Measurements from ENCODE around the gene CD44.
A peak's percentile ranks its signal among the peaks of the same experiment; 100 is the strongest.

CD44 gene

GRCh38 chr11:35112056-35112845, 26.7 kb upstream of the CD44 start:
- no peak for DNase-seq (ENCODE audit: low spot score)

- DNase-seq (ENCODE audit: low spot score): no peak
Observed at GRCh38 chr11:35112846-35113105, 26.2 kb upstream of the CD44 start.

GRCh38 chr11:35114906-35115687, 23.9 kb upstream of the CD44 start:
- no peak for DNase-seq (ENCODE audit: low spot score)

GRCh38 chr11:35115688-35116030, 23.3 kb upstream of the CD44 start:
- DNase-seq (ENCODE audit: low spot score): peak; percentile 10

- DNase-seq (ENCODE audit: low spot score): no peak
Observed at GRCh38 chr11:35116245-35116644, 22.7 kb upstream of the CD44 start.

GRCh38 chr11:35116762-35117640, 22.0 kb upstream of the CD44 start:
- no peak for DNase-seq (ENCODE audit: low spot score)

- no peak for DNase-seq (ENCODE audit: low spot score)
Observed at GRCh38 chr11:35118906-35119305, 20.1 kb upstream of the CD44 start.

GRCh38 chr11:35121326-35121865, 17.6 kb upstream of the CD44 start:
- no peak for DNase-seq (ENCODE audit: low spot score)

- no peak for DNase-seq (ENCODE audit: low spot score)
Observed at GRCh38 chr11:35122308-35122707, 16.7 kb upstream of the CD44 start.

GRCh38 chr11:35126000-35126878, 12.7 kb upstream of the CD44 start:
- no peak for DNase-seq (ENCODE audit: low spot score)

- no peak for DNase-seq (ENCODE audit: low spot score)
Observed at GRCh38 chr11:35126879-35127581, 11.9 kb upstream of the CD44 start.

GRCh38 chr11:35127619-35128018, 11.4 kb upstream of the CD44 start:
- no peak for DNase-seq (ENCODE audit: low spot score)

- DNase-seq (ENCODE audit: low spot score): no peak
Observed at GRCh38 chr11:35131094-35131493, 7.9 kb upstream of the CD44 start.

GRCh38 chr11:35131886-35132285, 7.1 kb upstream of the CD44 start:
- no peak for DNase-seq (ENCODE audit: low spot score)

GRCh38 chr11:35133656-35134055, 5.3 kb upstream of the CD44 start:
- DNase-seq (ENCODE audit: low spot score): no peak

GRCh38 chr11:35134403-35135148, 4.4 kb upstream of the CD44 start:
- no peak for DNase-seq (ENCODE audit: low spot score)

- DNase-seq (ENCODE audit: low spot score): no peak
Observed at GRCh38 chr11:35135222-35135621, 3.7 kb upstream of the CD44 start.

- DNase-seq (ENCODE audit: low spot score): no peak
Observed at GRCh38 chr11:35136311-35136710, 2.7 kb upstream of the CD44 start.

GRCh38 chr11:35138058-35138457, 913 bp upstream of the CD44 start:
- DNase-seq (ENCODE audit: low spot score): no peak

- DNase-seq (ENCODE audit: low spot score): no peak
Observed at GRCh38 chr11:35138606-35138942, 397 bp upstream of the CD44 start.
